PC-9 (cell line): ENCODE measurements around the gene RAPGEF1.

Source experiments
- EZH2 ChIP-seq: fragments of 200-600 bp; sonication (generic); IDR thresholded peaks from 2 replicates; pipeline ENCODE4 v1.8.0; 2017; ENCODE audit warnings: antibody characterized with exemption, low read depth
- TF ChIP-seq, protein P1 (sequence below): fragments of 200-600 bp; sonication (generic); conservative IDR thresholded peaks from 2 replicates; pipeline ENCODE4 v1.6.1; 2017; ENCODE audit warnings: mixed run types, antibody characterized with exemption, mild to moderate bottlenecking, moderate library complexity

DNA sequence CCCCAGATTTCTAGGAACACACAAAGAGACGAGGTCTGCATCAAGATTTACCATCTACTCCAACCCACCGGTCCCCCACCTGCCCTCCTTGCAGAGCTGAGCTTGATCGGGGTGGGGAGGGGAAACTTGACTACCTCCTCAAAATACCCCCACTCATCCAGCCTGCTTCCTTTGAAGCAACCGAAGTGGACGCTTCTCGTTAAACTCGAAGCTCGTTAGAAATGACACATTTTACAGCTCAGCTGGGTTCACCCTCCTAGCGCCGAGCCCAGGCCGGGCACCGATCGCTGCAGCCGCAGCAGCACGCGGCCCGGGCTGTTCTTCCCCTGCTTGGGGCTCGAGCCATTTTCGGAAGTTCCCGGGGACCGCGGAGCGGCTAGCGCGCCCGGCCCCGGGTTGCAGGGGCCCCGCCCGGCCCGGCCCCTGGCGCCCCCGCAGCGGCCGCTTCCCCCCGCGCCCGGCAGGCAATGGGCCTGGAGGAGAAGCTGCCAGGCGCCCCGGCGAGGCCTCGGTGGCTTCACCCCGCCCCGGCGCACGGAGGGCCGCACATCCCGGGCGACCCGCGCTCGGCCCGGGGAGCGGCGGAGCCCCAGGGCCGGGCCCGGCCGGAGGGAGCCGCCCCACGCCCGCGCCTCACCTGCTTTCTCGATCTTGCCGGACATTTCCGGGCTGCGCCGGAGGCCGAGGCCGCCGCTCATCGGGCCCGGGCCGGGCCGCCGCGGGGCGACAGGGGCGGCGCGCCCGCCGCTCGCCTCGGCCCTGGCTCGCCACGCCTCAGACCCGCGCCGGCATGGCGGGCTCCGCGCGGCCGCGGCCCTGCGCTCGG is 530 bp downstream of the RAPGEF1 start:
- TF ChIP-seq, protein P1, sequence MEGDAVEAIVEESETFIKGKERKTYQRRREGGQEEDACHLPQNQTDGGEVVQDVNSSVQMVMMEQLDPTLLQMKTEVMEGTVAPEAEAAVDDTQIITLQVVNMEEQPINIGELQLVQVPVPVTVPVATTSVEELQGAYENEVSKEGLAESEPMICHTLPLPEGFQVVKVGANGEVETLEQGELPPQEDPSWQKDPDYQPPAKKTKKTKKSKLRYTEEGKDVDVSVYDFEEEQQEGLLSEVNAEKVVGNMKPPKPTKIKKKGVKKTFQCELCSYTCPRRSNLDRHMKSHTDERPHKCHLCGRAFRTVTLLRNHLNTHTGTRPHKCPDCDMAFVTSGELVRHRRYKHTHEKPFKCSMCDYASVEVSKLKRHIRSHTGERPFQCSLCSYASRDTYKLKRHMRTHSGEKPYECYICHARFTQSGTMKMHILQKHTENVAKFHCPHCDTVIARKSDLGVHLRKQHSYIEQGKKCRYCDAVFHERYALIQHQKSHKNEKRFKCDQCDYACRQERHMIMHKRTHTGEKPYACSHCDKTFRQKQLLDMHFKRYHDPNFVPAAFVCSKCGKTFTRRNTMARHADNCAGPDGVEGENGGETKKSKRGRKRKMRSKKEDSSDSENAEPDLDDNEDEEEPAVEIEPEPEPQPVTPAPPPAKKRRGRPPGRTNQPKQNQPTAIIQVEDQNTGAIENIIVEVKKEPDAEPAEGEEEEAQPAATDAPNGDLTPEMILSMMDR, result no peak; the same call in 1 of the 2 replicates
- no peak for TF ChIP-seq EZH2
